ENCODE results near the gene USP43.

- TF ChIP-seq CTCF (IDR thresholded peaks at IDR 0.05; ENCODE audit: low read length) = no peak
- no peak for TF ChIP-seq EZH2 (optimal IDR thresholded peaks at IDR 0.05; ENCODE audit: low read depth, low read length)
- no peak for TF ChIP-seq EZH2phosphoT487 (IDR thresholded peaks at IDR 0.05; ENCODE audit: low read length)
Measured at GRCh38 chr17:9705745-9706144, 60.4 kb downstream of the USP43 start.

Data from MM.1S (cell line).